Smooth muscle cell (in vitro differentiated cells): ENCODE measurements around the gene ENTREP3. TPM values are rescaled to one million over a fixed set of nuclear protein-coding genes. Genes with fewer than 3 reads are reported as not detected.
"Not testable (repeated sequence)": the region's sequence is repeated elsewhere in the genome, so short reads cannot be mapped to it uniquely, and the experiment has no call there.

Experiments
- DNase-seq: peaks from one replicate; lab custom pipeline; 2025; ENCODE audit not compliant: unreplicated experiment; lab: John Stamatoyannopoulos, UW
- H2AFZ ChIP-seq: fragments of 200-600 bp; sonication (generic); 2 replicates; pipeline ENCODE4 v1.6.0; 2016; ENCODE audit warnings: antibody characterized with exemption, low read depth, mild to moderate bottlenecking
- H3F3A ChIP-seq: fragments of 200-600 bp; sonication (generic); 2 replicates; pipeline ENCODE4 v1.6.0; 2017; ENCODE audit warnings: antibody characterized with exemption, low read depth
- H3K27ac ChIP-seq: fragments of 200-600 bp; sonication (generic); 2 replicates; pipeline ENCODE4 v1.5.1; 2016; ENCODE audit warnings: low read depth, mild to moderate bottlenecking
- H3K27me3 ChIP-seq: fragments of 200-600 bp; sonication (generic); 2 replicates; pipeline ENCODE4 v1.6.1; 2016; ENCODE audit warnings: low read depth, mild to moderate bottlenecking
- H3K36me3 ChIP-seq: fragments of 200-600 bp; sonication (generic); 2 replicates; pipeline ENCODE4 v1.5.1; 2016; ENCODE audit warnings: low read depth
- H3K4me1 ChIP-seq: fragments of 200-600 bp; sonication (generic); 2 replicates; pipeline ENCODE4 v1.5.1; 2016; ENCODE audit warnings: low read depth
- H3K4me2 ChIP-seq: fragments of 200-600 bp; sonication (generic); 2 replicates; pipeline ENCODE4 v1.6.0; 2016; ENCODE audit warnings: mild to moderate bottlenecking
- H3K4me3 ChIP-seq: fragments of 200-600 bp; sonication (generic); 2 replicates; pipeline ENCODE4 v1.5.1; 2016; ENCODE audit warnings: mild to moderate bottlenecking
- H3K79me2 ChIP-seq: fragments of 200-600 bp; sonication (generic); 2 replicates; pipeline ENCODE4 v1.6.0; 2016; ENCODE audit warnings: low read depth, mild to moderate bottlenecking
- H3K9ac ChIP-seq: fragments of 200-600 bp; sonication (generic); 2 replicates; pipeline ENCODE4 v1.6.0; 2016; ENCODE audit warnings: low read depth
- H3K9me3 ChIP-seq: fragments of 200-600 bp; sonication (generic); replicated peaks from 2 replicates; pipeline ENCODE4 v1.5.1; 2016; ENCODE audit warnings: low read depth
- H4K20me1 ChIP-seq: fragments of 200-600 bp; sonication (generic); 2 replicates; pipeline ENCODE4 v1.6.0; 2016; ENCODE audit warnings: low read depth
- WGBS: methylation state at CpG from one replicate; pipeline ENCODE4 v1.1.7; 2016; ENCODE audit warnings: low lambda C conversion rate; 5-methylcytosine and 5-hydroxymethylcytosine counted together
- polyA plus RNA-seq: library from polyadenylated mRNA; unstranded; fragments of >200 nt; fragmentation: Nextera tagmentation; extraction: Ambion mirVana; gene quantifications from 2 replicates; pipeline ENCODE4 v1.2.1, GENCODE V29; 2016
- total RNA-seq: library from RNA; depleted of rRNA; stranded (reverse); fragments of >200 nt; gene quantifications from 2 replicates; pipeline ENCODE4 v1.2.3, GENCODE V29; 2014
- TF ChIP-seq, protein P1 (sequence below): fragments of 200-600 bp; sonication (generic); IDR thresholded peaks from 2 replicates; pipeline ENCODE4 v1.5.1; 2017; ENCODE audit warnings: borderline replicate concordance, mild to moderate bottlenecking, antibody characterized with exemption; ENCODE audit not compliant: insufficient read depth, poor library complexity, severe bottlenecking

Gene ENTREP3
- total and polyA plus RNA-seq, 2 experiments from 2014 or later = 14.7 to 30.9 TPM

DNA sequence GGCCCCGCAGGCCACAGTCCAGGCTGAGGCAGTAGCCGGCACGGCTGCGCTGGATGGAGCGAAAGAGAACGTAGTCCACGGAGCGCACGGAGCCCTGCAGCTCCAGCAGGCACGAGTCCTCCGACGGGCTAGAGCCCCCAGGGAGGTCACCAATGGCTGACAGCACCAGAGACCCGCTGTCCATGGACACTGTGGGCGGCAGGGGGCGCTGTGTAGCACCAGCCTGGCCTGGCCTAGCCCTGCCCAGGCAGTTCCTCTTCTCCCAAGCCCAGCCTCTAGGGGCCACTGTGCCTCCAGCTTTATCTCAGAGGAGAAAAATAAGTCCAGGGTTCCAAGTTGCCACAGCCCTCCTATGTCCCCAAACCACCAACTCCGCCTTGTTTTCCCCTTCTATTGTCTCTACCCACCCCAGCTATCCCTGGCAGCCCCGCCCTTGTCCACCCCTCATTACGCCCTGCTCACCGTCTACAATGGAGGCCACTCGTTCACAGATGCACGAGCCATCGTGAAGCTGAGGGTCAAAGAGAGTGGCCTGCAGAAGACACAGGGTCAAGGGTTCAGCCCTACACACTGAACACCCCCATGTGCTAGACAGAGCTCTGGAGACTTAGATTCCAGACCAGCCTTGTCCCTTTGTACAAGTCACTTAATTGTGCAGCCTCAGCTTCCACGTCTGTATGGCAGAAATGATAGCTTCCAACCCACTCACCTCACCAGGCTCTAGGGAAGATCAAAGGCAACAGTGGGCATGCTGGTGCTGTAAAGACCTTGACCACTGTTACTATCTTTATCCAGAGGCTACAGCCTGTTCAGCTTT, 4.4 kb downstream of the ENTREP3 start:
- Histone ChIP-seq H3K79me2 (peaks cover 8% of the 10 kb centered on the region), H3K9me3 (no peaks in the 10 kb centered on the region)
- TF ChIP-seq, protein P1, sequence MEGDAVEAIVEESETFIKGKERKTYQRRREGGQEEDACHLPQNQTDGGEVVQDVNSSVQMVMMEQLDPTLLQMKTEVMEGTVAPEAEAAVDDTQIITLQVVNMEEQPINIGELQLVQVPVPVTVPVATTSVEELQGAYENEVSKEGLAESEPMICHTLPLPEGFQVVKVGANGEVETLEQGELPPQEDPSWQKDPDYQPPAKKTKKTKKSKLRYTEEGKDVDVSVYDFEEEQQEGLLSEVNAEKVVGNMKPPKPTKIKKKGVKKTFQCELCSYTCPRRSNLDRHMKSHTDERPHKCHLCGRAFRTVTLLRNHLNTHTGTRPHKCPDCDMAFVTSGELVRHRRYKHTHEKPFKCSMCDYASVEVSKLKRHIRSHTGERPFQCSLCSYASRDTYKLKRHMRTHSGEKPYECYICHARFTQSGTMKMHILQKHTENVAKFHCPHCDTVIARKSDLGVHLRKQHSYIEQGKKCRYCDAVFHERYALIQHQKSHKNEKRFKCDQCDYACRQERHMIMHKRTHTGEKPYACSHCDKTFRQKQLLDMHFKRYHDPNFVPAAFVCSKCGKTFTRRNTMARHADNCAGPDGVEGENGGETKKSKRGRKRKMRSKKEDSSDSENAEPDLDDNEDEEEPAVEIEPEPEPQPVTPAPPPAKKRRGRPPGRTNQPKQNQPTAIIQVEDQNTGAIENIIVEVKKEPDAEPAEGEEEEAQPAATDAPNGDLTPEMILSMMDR = peak; percentile 98

DNA sequence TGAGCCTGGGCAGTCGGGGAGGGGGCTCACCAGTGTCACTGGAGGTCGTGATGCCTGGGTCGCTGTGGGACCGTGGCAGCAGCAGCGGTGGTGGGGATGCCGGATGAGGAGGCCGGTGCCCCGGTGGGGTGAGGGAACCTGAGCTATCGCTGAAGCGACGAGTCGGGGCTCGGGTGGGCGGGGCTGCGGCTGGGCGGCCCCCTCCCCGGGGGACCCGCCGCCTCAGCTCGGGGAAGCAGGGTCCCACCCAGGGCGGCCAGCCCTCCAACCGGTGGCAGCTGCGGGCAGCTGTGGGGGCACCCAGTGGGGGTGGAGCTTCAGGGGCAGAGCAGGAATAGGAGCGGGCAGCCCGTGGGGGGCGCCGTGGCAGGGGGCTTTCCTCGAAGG, 5.0 kb downstream of the ENTREP3 start:
- H3K4me3 ChIP-seq = no peak overlapping the region
- peaks cover under 1% of the 10 kb centered on the region for H3F3A ChIP-seq
- no peaks in the 10 kb centered on the region for H3K36me3 ChIP-seq
- no peak overlapping the region for H3K9ac ChIP-seq
- peaks cover 20% of the 10 kb centered on the region for H3K4me1 ChIP-seq
- TF ChIP-seq, protein P1 = no peak
- H4K20me1 ChIP-seq = no peaks in the 10 kb centered on the region
- peaks cover 8% of the 10 kb centered on the region for H3K79me2 ChIP-seq
- H3K9me3 ChIP-seq = no peaks in the 10 kb centered on the region
- H3K4me2 ChIP-seq = peak overlapping the region; percentile 63
- no peak overlapping the region for H3K27ac ChIP-seq
- H2AFZ ChIP-seq = no peak overlapping the region
- WGBS = 44% methylated on average over 12 of the region's 28 CpGs
- no peak for DNase-seq
- no peaks in the 10 kb centered on the region for H3K27me3 ChIP-seq

More for the DNA sequence above, 4.4 kb downstream of the ENTREP3 start:
- H4K20me1 ChIP-seq = no peaks in the 10 kb centered on the region
- no peak overlapping the region for H2AFZ ChIP-seq
- H3K27me3 ChIP-seq = no peaks in the 10 kb centered on the region
- 22% methylated on average over 23 of the region's 23 CpGs for WGBS
- H3K36me3 ChIP-seq = no peaks in the 10 kb centered on the region
- H3K4me2 ChIP-seq = peak overlapping the region; percentile 63
- H3K9ac ChIP-seq = no peak overlapping the region
- peaks cover 22% of the 10 kb centered on the region for H3K4me1 ChIP-seq
- H3K27ac ChIP-seq = no peak overlapping the region
- no peak overlapping the region for H3K4me3 ChIP-seq
- DNase-seq = peak; percentile 79
- peaks cover 2% of the 10 kb centered on the region for H3F3A ChIP-seq

DNA sequence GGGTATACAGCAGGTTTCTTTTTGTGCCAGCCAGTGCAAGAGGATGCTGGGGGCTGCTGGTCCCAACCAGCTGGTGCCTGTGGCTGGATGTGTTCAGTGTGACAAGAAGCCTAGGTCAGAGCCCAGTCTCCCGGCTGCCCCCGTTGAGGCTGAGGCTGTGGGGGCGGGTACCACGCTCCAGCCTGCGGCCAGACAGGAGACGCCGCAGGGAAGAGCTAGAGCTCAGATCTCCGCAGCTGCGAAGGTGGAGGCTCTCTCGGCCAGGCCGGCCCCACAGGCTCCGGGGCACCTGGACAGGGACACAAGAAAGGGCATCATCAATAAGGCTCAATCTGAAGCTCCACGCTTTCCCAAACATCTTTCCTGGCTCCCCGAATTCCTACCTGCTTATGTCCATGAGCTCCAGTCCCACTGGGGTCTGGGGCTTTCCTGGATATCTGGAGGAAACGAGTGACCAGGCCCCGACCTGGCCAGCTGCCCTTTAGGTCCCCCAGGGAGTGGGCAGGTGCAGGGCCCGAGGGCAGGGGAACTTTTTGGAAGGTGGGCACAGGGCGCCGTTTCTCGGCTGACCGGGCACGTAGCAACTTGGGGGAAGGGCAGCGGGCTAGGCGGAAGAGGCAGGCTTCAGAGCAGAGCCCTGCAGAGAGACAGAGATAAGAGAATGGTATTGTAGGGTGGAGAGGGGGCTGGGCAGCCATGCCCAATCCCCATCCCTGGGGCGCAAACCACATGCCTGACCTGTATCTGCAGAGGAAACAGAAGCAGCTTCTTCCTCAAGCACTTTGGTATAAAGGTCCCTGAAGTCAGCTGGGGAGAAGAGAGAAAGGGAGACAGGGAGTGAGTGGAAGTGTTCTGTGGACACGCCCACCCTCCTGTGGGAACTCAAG, 7.4 kb downstream of the ENTREP3 start:
- H4K20me1 ChIP-seq = no peaks in the 10 kb centered on the region
- H3K4me2 ChIP-seq = no peak overlapping the region
- 97% methylated on average over 26 of the region's 26 CpGs for WGBS
- no peaks in the 10 kb centered on the region for H3K27me3 ChIP-seq
- H3K36me3 ChIP-seq = no peaks in the 10 kb centered on the region
- peaks cover 12% of the 10 kb centered on the region for H3F3A ChIP-seq
- no peaks in the 10 kb centered on the region for H3K79me2 ChIP-seq
- H3K4me1 ChIP-seq = no peaks in the 10 kb centered on the region
- H2AFZ ChIP-seq = no peak overlapping the region
- no peak overlapping the region for H3K9ac ChIP-seq
- H3K27ac ChIP-seq = no peak overlapping the region
- TF ChIP-seq, protein P1 = no peak
- H3K9me3 ChIP-seq = no peaks in the 10 kb centered on the region
- DNase-seq = no peak
- no peak overlapping the region for H3K4me3 ChIP-seq

DNA sequence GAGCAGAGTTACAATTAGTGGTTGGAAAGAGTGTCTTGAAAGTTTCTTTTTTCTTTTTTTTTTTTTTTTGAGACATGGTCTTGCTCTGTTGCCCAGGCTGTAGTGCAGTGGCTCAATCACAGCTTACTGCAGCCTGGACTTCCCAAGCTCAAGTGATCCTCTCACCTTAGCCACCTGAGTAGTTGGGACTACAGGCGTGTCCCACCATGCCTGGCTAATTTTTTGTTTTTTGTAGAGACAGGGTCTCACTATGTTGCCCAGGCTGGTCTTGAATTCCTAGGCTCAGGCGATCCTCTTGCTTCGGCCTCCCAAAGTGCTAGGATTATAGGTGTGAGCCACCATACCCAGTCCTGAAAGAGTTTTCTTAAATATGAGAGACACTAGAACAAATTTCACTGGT, 8.5 kb downstream of the ENTREP3 start:
- H4K20me1 ChIP-seq, H3K36me3 ChIP-seq, H3K79me2 ChIP-seq, H3K9ac ChIP-seq, H3K4me3 ChIP-seq, H2AFZ ChIP-seq, H3K4me1 ChIP-seq, H3K27ac ChIP-seq, H3K27me3 ChIP-seq, DNase-seq, H3K9me3 ChIP-seq, H3K4me2 ChIP-seq: not testable (repeated sequence)
- peaks cover 12% of the 10 kb centered on the region for H3F3A ChIP-seq
- WGBS = 94% methylated on average over 3 of the region's 3 CpGs
